K562 (cell line): ENCODE results near the gene ZNRD2. TPM values are rescaled to one million over a fixed set of nuclear protein-coding genes. Genes with fewer than 3 reads are reported as not detected.

ENCODE experiments used
- CHCHD3 ChIP-seq: fragments of 250-450 bp; sonication (Bioruptor Pico); IDR thresholded peaks from 2 replicates; pipeline ENCODE4 v2.1.2; 2022; ENCODE audit warnings: mild to moderate bottlenecking
- DEAF1 ChIP-seq: fragments of 450-650 bp; formaldehyde crosslinking; IDR thresholded peaks from 2 replicates; pipeline ENCODE4 v1.4.0; 2020; ENCODE audit warnings: mild to moderate bottlenecking, moderate library complexity
- ELF2 ChIP-seq: fragments of 250-450 bp; sonication (Bioruptor Pico); IDR thresholded peaks from 2 replicates; pipeline ENCODE4 v1.5.0; 2021; ENCODE audit warnings: mild to moderate bottlenecking
- HDAC1 ChIP-seq, 2 experiments: fragments of 450-650 bp; IDR thresholded peaks; 2 replicates each; pipeline ENCODE4 v1.6.1; 2016 to 2017; ENCODE audit warnings: inconsistent platforms in 1 of 2, mild to moderate bottlenecking in 1 of 2, moderate library complexity in 1 of 2
- HDAC8 ChIP-seq: fragments of 450-650 bp; IDR thresholded peaks from 2 replicates; pipeline ENCODE4 v1.6.1; 2016; ENCODE audit warnings: mild to moderate bottlenecking, missing genetic modification characterization, moderate library complexity, missing compliant biosample characterization
- LARP7 ChIP-seq: fragments of 450-650 bp; IDR thresholded peaks from 2 replicates; pipeline ENCODE4 v1.6.1; 2016
- MAFK ChIP-seq: IDR thresholded peaks from 2 replicates; pipeline ENCODE4 v1.6.1; 2011; ENCODE audit warnings: low read length, improper control_type of control experiment
- MIER1 ChIP-seq: fragments of 450-650 bp; IDR thresholded peaks from 2 replicates; pipeline ENCODE4 v1.6.1; 2016; ENCODE audit warnings: antibody characterized with exemption, mild to moderate bottlenecking, low read depth
- MYC ChIP-seq, 2 experiments: fragments of 250-450 bp in 1 of 2; sonication (Bioruptor Pico) in 1 of 2; IDR thresholded peaks; 2 replicates each; pipeline versions ENCODE4 v1.5.1 to v1.6.1; 2012 to 2021; ENCODE audit warnings: low read depth in 2 of 2, borderline replicate concordance in 1 of 2, improper control_type of control experiment in 1 of 2, low read length in 1 of 2, mild to moderate bottlenecking in 1 of 2, moderate library complexity in 1 of 2
- POLR2H ChIP-seq: IDR thresholded peaks from 2 replicates; pipeline ENCODE4 v1.6.1; 2016; ENCODE audit warnings: missing genetic modification characterization, low read depth, mild to moderate bottlenecking, control low read depth, missing compliant biosample characterization, moderate library complexity
- RFX1 ChIP-seq: fragments of 450-650 bp; IDR thresholded peaks from 2 replicates; pipeline ENCODE4 v1.6.1; 2016; ENCODE audit warnings: mild to moderate bottlenecking, moderate library complexity
- SAP30 ChIP-seq: fragments of 200-600 bp; sonication (generic); IDR thresholded peaks from 2 replicates; pipeline ENCODE4 v1.6.1; 2012; ENCODE audit warnings: borderline replicate concordance, low read depth, mild to moderate bottlenecking, moderate library complexity, low read length, control low read depth, inconsistent platforms; ENCODE audit not compliant: insufficient read depth, poor library complexity, severe bottlenecking
- SRSF3 ChIP-seq: fragments of 200-400 bp; formaldehyde crosslinking; IDR thresholded peaks from 2 replicates; pipeline ENCODE4 v1.6.1; 2016; ENCODE audit warnings: mild to moderate bottlenecking, low read length, moderate library complexity; ENCODE audit not compliant: insufficient read depth
- TOE1 ChIP-seq, 2 experiments: fragments of 450-650 bp in 1 of 2; sonication (generic) in 1 of 2; formaldehyde crosslinking in 1 of 2; IDR thresholded peaks; 2 replicates each; pipeline versions ENCODE4 v1.7.1 to v1.8.0; 2016 to 2022; ENCODE audit warnings: borderline replicate concordance in 2 of 2, mild to moderate bottlenecking in 2 of 2, antibody characterized with exemption in 1 of 2, inconsistent platforms in 1 of 2, low read depth in 1 of 2, missing genetic modification reagents in 1 of 2, moderate library complexity in 1 of 2
- ZFP1 ChIP-seq: fragments of 450-650 bp; formaldehyde crosslinking; IDR thresholded peaks from 2 replicates; pipeline ENCODE4 v1.4.0; 2020; ENCODE audit warnings: mild to moderate bottlenecking, mixed read lengths
- ZNF217 ChIP-seq: sonication (generic); formaldehyde crosslinking; IDR thresholded peaks from 2 replicates; pipeline ENCODE4 v1.8.0; 2022; ENCODE audit warnings: mild to moderate bottlenecking, missing genetic modification reagents
- ZNF232 ChIP-seq: sonication (generic); formaldehyde crosslinking; IDR thresholded peaks from 2 replicates; pipeline ENCODE4 v1.8.0; 2022; ENCODE audit warnings: mild to moderate bottlenecking, missing genetic modification reagents
- ZNF324 ChIP-seq: fragments of 250-450 bp; sonication (Bioruptor Pico); IDR thresholded peaks from 2 replicates; pipeline ENCODE4 v1.4.0; 2020; ENCODE audit warnings: mild to moderate bottlenecking
- ZNF347 ChIP-seq: fragments of 450-650 bp; formaldehyde crosslinking; IDR thresholded peaks from 2 replicates; pipeline ENCODE4 v1.4.0; 2020; ENCODE audit warnings: low read depth, mild to moderate bottlenecking, moderate library complexity
- polyA plus RNA-seq, 8 experiments: library from polyadenylated mRNA; depleted of rRNA in 4 of 8; stranded (reverse) in 5 of 8; unstranded in 3 of 8; fragments of >200 nt; fragmentation: Nextera tagmentation in 2 of 8; fragmentation: Illumina TruSeq in 1 of 8; extraction: Ambion mirVana in 2 of 8; extraction: Trizol in 1 of 8; gene quantifications; 2 replicates each; pipeline versions ENCODE4 v1.2.1 to v1.2.3, GENCODE V29; 2011 to 2014; ENCODE audit warnings: inconsistent platforms in 1 of 8, missing spikeins in 1 of 8
- total RNA-seq, 7 experiments: library from RNA; depleted of rRNA in 6 of 7; stranded (reverse); fragments of >200 nt in 6 of 7; fragmentation: Illumina TruSeq in 2 of 7; extraction: Trizol in 2 of 7; gene quantifications; 2 replicates each; pipeline versions ENCODE4 v1.2.1 to v1.2.3, GENCODE V29; 2011 to 2021; ENCODE audit warnings: low replicate concordance in 1 of 7
- TF ChIP-seq, protein P1 (sequence below): fragments of 250-450 bp; sonication (Bioruptor Pico); IDR thresholded peaks from 2 replicates; pipeline ENCODE4 v1.8.0; 2022; ENCODE audit warnings: moderate library complexity, mild to moderate bottlenecking, inconsistent platforms
- TF ChIP-seq, protein P2 (sequence below): fragments of 450-650 bp; IDR thresholded peaks from 2 replicates; pipeline ENCODE4 v1.6.1; 2018; ENCODE audit not compliant: partially characterized antibody

ZNRD2 gene
- total and polyA plus RNA-seq, 9 of the 15 experiments (the other 6 are each of a cell fraction or from before 2014, with no cell fraction given) = 13.4 to 129 (median 60.4) TPM

- TF ChIP-seq HDAC8 (tag) (no peak), ZFP1 (CRISPR knock-in tag) (no peak), SAP30 (no peak), SRSF3 (no peak), RFX1 (no peak), LARP7 (no peak), ZNF217 (CRISPR knock-in tag) (no peak), MYC (IDR thresholded peaks at IDR 0.05; ENCODE audit: low read depth, low read length) (no peak), MYC (CRISPR knock-in tag; IDR thresholded peaks at IDR 0.05; ENCODE audit: borderline replicate concordance, low read depth) (peak; percentile 63; the same call in 1 of the 2 replicates), TOE1 (IDR thresholded peaks at IDR 0.05; ENCODE audit: borderline replicate concordance) (0 out of 2 replicates have a peak, but pooled peaks have one; percentile 4), TOE1 (CRISPR knock-in tag; IDR thresholded peaks at IDR 0.05; ENCODE audit: borderline replicate concordance, low read depth) (no peak), DEAF1 (CRISPR knock-in tag) (no peak), ZNF232 (CRISPR knock-in tag) (no peak), HDAC1 (IDR thresholded peaks at IDR 0.05) (peak in 1 of 2 experiments; percentile 1; a peak in 1 of 4 replicates), POLR2H (no peak), CHCHD3 (no peak), ZNF324 (CRISPR knock-in tag) (no peak), MAFK (no peak), ELF2 (no peak; the same call in 1 of the 2 replicates), ZNF347 (CRISPR knock-in tag) (no peak), MIER1 (no peak)
- TF ChIP-seq, protein P1, sequence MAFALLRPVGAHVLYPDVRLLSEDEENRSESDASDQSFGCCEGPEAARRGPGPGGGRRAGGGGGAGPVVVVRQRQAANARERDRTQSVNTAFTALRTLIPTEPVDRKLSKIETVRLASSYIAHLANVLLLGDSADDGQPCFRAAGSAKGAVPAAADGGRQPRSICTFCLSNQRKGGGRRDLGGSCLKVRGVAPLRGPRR (CRISPR knock-in tag) = no peak
- TF ChIP-seq, protein P2, sequence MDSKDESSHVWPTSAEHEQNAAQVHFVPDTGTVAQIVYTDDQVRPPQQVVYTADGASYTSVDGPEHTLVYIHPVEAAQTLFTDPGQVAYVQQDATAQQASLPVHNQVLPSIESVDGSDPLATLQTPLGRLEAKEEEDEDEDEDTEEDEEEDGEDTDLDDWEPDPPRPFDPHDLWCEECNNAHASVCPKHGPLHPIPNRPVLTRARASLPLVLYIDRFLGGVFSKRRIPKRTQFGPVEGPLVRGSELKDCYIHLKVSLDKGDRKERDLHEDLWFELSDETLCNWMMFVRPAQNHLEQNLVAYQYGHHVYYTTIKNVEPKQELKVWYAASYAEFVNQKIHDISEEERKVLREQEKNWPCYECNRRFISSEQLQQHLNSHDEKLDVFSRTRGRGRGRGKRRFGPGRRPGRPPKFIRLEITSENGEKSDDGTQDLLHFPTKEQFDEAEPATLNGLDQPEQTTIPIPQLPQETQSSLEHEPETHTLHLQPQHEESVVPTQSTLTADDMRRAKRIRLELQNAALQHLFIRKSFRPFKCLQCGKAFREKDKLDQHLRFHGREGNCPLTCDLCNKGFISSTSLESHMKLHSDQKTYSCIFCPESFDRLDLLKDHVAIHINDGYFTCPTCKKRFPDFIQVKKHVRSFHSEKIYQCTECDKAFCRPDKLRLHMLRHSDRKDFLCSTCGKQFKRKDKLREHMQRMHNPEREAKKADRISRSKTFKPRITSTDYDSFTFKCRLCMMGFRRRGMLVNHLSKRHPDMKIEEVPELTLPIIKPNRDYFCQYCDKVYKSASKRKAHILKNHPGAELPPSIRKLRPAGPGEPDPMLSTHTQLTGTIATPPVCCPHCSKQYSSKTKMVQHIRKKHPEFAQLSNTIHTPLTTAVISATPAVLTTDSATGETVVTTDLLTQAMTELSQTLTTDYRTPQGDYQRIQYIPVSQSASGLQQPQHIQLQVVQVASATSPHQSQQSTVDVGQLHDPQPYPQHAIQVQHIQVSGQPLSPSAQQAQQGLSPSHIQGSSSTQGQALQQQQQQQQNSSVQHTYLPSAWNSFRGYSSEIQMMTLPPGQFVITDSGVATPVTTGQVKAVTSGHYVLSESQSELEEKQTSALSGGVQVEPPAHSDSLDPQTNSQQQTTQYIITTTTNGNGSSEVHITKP = no peak
Measured at GRCh38 chr11:65575568-65576231, 5.4 kb downstream of the ZNRD2 start, which contains the start of gene EHBP1L1 (continued).
